Heart right ventricle (tissue), 16 donors: ENCODE data around the gene MRPL2. TPM values are rescaled to one million over a fixed set of nuclear protein-coding genes. Genes with fewer than 3 reads are reported as not detected.
A peak's percentile ranks its signal among the peaks of the same experiment; 100 is the strongest.

Source experiments
- ATAC-seq, 8 donors: fragments of 200-7000 bp; cut with Tn5 transposase; one replicate each; pipeline ENCODE4 v1.9.1; 2020; ENCODE audit warnings: mild to moderate bottlenecking in 8 of 8, moderate library complexity in 8 of 8, moderate number of reproducible peaks in 1 of 8
- DNase-seq, 2 donors: peaks; one replicate each; pipeline ENCODE4 v3.0.0-alpha.2; 2020
- H3K27ac ChIP-seq, 10 donors: fragments of 200-600 bp; sonication (generic) in 2 of 10; one replicate each; pipeline versions ENCODE4 v1.5.0 to v1.8.0; 2020 to 2022; ENCODE audit warnings: mild to moderate bottlenecking in 3 of 10
- H3K27me3 ChIP-seq, 7 donors: fragments of 200-600 bp; one replicate each; pipeline ENCODE4 v1.8.0; 2021 to 2022; ENCODE audit warnings: mild to moderate bottlenecking in 2 of 7
- H3K36me3 ChIP-seq, 9 donors: fragments of 200-600 bp; sonication (generic) in 1 of 9; one replicate each; pipeline versions ENCODE4 v1.5.0 to v1.8.0; 2020 to 2022; ENCODE audit warnings: mild to moderate bottlenecking in 2 of 9
- H3K4me1 ChIP-seq, 9 donors: fragments of 200-600 bp; sonication (generic) in 1 of 9; one replicate each; pipeline versions ENCODE4 v1.5.0 to v1.8.0; 2020 to 2022; ENCODE audit warnings: mild to moderate bottlenecking in 4 of 9
- H3K4me3 ChIP-seq, 10 donors: fragments of 200-600 bp; sonication (generic) in 2 of 10; one replicate each; pipeline versions ENCODE4 v1.5.0 to v1.8.0; 2020 to 2022; ENCODE audit warnings: mild to moderate bottlenecking in 7 of 10, moderate library complexity in 2 of 10
- H3K9me3 ChIP-seq, 11 donors: fragments of 200-600 bp in 10 of 11; sonication (generic) in 2 of 11; one replicate each; pipeline versions ENCODE4 v1.5.0 to v1.8.0; 2013 to 2022; ENCODE audit warnings: mild to moderate bottlenecking in 2 of 11, control low read depth in 1 of 11, moderate library complexity in 1 of 11
- CTCF ChIP-seq, 9 donors: fragments of 200-600 bp; sonication (generic) in 2 of 9; IDR thresholded peaks; one replicate each; pipeline versions ENCODE4 v1.5.0 to v1.8.0; 2021 to 2022; ENCODE audit warnings: antibody characterized with exemption in 9 of 9, mild to moderate bottlenecking in 5 of 9, moderate library complexity in 1 of 9
- WGBS, 2 donors: extraction: QIAGEN DNeasy Blood & Tissue Kit; methylation state at CpG; one replicate each; pipeline ENCODE4 v1.1.7; 2013; ENCODE audit warnings: inconsistent platforms in 1 of 2; 5-methylcytosine and 5-hydroxymethylcytosine counted together
- intact Hi-C, 10 donors: fragments of 100-400 bp; cut with DNase I; formaldehyde crosslinking; loops; one replicate each; pipeline versions ENCODE4 v1.11.1 to v1.14.2; 2022
- polyA plus RNA-seq, 2 donors: library from polyadenylated mRNA; stranded (reverse); fragments of 200-250 nt; gene quantifications; one replicate each; pipeline ENCODE4 v1.2.3, GENCODE V29; 2013
- total RNA-seq, 10 donors: library from RNA; stranded (reverse); fragmentation: NEBNext Ultra II Directional in 3 of 10; extraction: Animal tissue kit (Norgen Biotek cat#: 25700) in 3 of 10; gene quantifications; one replicate each; pipeline versions ENCODE4 v1.2.1 to v1.2.4, GENCODE V29; 2021 to 2023
- donor health status: Arrhythmogenic right ventricular cardiomyopathy.
- donor health status: ischemic (EF 13 %, LVEDD 7.1; RV severe dilation, severe dysfunction).
- donor health status: healthy with polysubstance abuse.
- donor health status: DM: no; HTN: yes; CAD: no.
- donor health status: DM: no; HTN: no; CAD: no.
- donor health status: ischemic (EF 25% LVEDD 6.9; RV normal size, moderate dysfunction).
- donor health status: ischemic (EF 25% LVEDD 5.7; RV mildly dilated, moderate dysfunction).
- donor health status: healthy.
- donor health status: DM: yes; HTN: yes; CAD: no.
- donor health status: Ischemic cardiomyopathy.
- donor health status: ischemic (EF 35%, LVEDD 5.7; RV mildly dilated, moderate dysfunction).
- donor health status: nonischemic (EF 11% LVEDD 7.7; RV severe dilation, severe dysfunction).
- donor health status: DM: yes; HTN: yes; CAD: no.
- donor health status: PGD.
- donor health status: ischemic (EF 29% LVEDD 5.4; RV normal size, mild dysfunction).
- donor health status: nonischemic (EF 23%, LVEDD 6.1; RV moderate dilation, normal function).

The MRPL2 gene
- total and polyA plus RNA-seq, 12 donors = 76.0 to 165 (median 97.6) TPM

GRCh38 chr6:43076464-43077332, 17.5 kb upstream of the MRPL2 start:
- Histone ChIP-seq H3K4me1 (peaks cover 3 to 18% (median 10%) of the 10 kb centered on the region in 9 donors), H3K9me3 (no peaks in the 10 kb centered on the region), H3K36me3 (peaks cover 0 to 34% (median 18%) of the 10 kb centered on the region in 9 donors), H3K27ac (peak overlapping the region in 2 of 10 donors; percentile 5 to 36), H3K27me3 (peaks cover 0 to 18% (median 15%) of the 10 kb centered on the region in 7 donors), H3K4me3 (peak overlapping the region; percentile 28 to 82 (median 58))
- ATAC-seq = peak in 5 of 8 donors; percentile 13 to 41 (median 28)
- no peak for TF ChIP-seq CTCF (IDR thresholded peaks at IDR 0.05)
- intact Hi-C loops = loop anchor here in 2 of 10 donors (5.0 to 10.0 kb wide), 2 partner anchors 58 to 494 kb away; no protein-coding TSS in a partner anchor
- DNase-seq = no peak
- 1 to 2% methylated on average over 70 to 72 of the region's 72 CpGs for WGBS, 2 donors

- peak in 1 of 2 donors; percentile 16 for DNase-seq
- intact Hi-C loops = loop anchor here in 2 of 10 donors (5.0 to 10.0 kb wide), 2 partner anchors 59 to 494 kb away; no protein-coding TSS in a partner anchor
- Histone ChIP-seq H3K27me3 (peaks cover 0 to 18% (median 15%) of the 10 kb centered on the region in 7 donors), H3K36me3 (peaks cover 0 to 42% (median 18%) of the 10 kb centered on the region in 9 donors), H3K27ac (peak within 1 kb of the TSS in 2 of 10 donors; percentile 5 to 36), H3K4me1 (peaks cover 3 to 18% (median 10%) of the 10 kb centered on the region in 9 donors), H3K9me3 (no peaks in the 10 kb centered on the region), H3K4me3 (peak within 1 kb of the TSS; percentile 28 to 82 (median 58))
- WGBS, 2 donors = 4% methylated on average over 50 to 59 of the region's 60 CpGs
- no peak for TF ChIP-seq CTCF (IDR thresholded peaks at IDR 0.05)
- ATAC-seq = peak; percentile 42 to 70 (median 56)
Observed at GRCh38 chr6:43075670-43076463, 16.6 kb upstream of the MRPL2 start, which contains the start of gene PTK7. TSS of gene PTK7 (plus strand) at chr6:43076314. CDS start at chr6:43076489, 175 bp downstream.

- intact Hi-C loops = loop anchor here in 4 of 10 donors (5.0 to 10.0 kb wide), 4 partner anchors 52 to 493 kb away; no protein-coding TSS in a partner anchor
- no peak overlapping the region for H3K4me3 ChIP-seq
- no peak overlapping the region for H3K27ac ChIP-seq
- 69 to 74% methylated on average over 6 of the region's 6 CpGs for WGBS, 2 donors
- DNase-seq = no peak
- no peaks in the 10 kb centered on the region for H3K9me3 ChIP-seq
- H3K36me3 ChIP-seq = peaks cover 0 to 50% (median 18%) of the 10 kb centered on the region in 9 donors
- ATAC-seq = peak in 4 of 8 donors; percentile 23 to 62 (median 38)
- H3K4me1 ChIP-seq = peaks cover 3 to 18% (median 10%) of the 10 kb centered on the region in 9 donors
- no peak for TF ChIP-seq CTCF (IDR thresholded peaks at IDR 0.05)
- peaks cover 0 to 18% (median 15%) of the 10 kb centered on the region in 7 donors for H3K27me3 ChIP-seq
Observed at GRCh38 chr6:43074847-43075669, 15.8 kb upstream of the MRPL2 start.
